Gastrocnemius medialis (tissue), 4 donors: ENCODE results near the gene ACOT11.

Experiments
- POLR2A ChIP-seq, 2 donors: fragments of 450-650 bp; IDR thresholded peaks; one replicate each; pipeline ENCODE4 v1.6.1; 2017; ENCODE audit warnings: antibody characterized with exemption in 2 of 2, mild to moderate bottlenecking in 2 of 2, moderate library complexity in 2 of 2
- TF ChIP-seq, protein P1 (sequence below), 5 experiments: fragments of 450-650 bp in 3 of 5; fragments of 200-600 bp in 2 of 5; sonication (generic) in 2 of 5; IDR thresholded peaks in 4 of 5; conservative IDR thresholded peaks in 1 of 5; 1 replicate in 4 of 5; 2 replicates in 1 of 5; pipeline ENCODE4 v1.5.1; 2016 to 2019; ENCODE audit warnings: antibody characterized with exemption in 5 of 5, mild to moderate bottlenecking in 3 of 5, moderate library complexity in 3 of 5

DNA sequence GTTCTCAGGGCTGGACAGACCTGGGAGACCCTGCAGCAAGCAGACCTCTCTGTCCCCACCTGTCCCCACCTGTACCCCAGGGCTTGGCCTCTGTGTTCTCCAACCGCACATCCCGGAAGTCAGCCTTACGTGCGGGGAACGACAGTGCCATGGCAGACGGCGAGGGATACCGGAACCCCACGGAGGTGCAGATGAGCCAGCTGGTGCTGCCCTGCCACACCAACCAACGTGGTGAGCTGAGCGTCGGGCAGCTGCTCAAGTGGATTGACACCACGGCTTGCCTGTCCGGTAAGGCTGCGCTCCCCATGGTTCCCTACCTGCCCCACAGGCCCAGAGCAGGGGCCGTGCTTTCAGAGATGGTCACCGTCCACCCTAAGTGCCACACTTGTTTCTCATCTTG, 36.5 kb downstream of the ACOT11 start:
- TF ChIP-seq POLR2A (IDR thresholded peaks at IDR 0.05) = no peak
- TF ChIP-seq, protein P1, sequence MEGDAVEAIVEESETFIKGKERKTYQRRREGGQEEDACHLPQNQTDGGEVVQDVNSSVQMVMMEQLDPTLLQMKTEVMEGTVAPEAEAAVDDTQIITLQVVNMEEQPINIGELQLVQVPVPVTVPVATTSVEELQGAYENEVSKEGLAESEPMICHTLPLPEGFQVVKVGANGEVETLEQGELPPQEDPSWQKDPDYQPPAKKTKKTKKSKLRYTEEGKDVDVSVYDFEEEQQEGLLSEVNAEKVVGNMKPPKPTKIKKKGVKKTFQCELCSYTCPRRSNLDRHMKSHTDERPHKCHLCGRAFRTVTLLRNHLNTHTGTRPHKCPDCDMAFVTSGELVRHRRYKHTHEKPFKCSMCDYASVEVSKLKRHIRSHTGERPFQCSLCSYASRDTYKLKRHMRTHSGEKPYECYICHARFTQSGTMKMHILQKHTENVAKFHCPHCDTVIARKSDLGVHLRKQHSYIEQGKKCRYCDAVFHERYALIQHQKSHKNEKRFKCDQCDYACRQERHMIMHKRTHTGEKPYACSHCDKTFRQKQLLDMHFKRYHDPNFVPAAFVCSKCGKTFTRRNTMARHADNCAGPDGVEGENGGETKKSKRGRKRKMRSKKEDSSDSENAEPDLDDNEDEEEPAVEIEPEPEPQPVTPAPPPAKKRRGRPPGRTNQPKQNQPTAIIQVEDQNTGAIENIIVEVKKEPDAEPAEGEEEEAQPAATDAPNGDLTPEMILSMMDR (IDR thresholded peaks at IDR 0.05 in 4 of 5, conservative IDR thresholded peaks at IDR 0.05 in 1 of 5) = no peak
